CD4-positive, CD25-positive, alpha-beta regulatory T cell (primary cell): ENCODE data around the gene SLC9A8. TPM values are rescaled to one million over a fixed set of nuclear protein-coding genes. Genes with fewer than 3 reads are reported as not detected.
"Not testable (repeated sequence)": the region's sequence is repeated elsewhere in the genome, so short reads cannot be mapped to it uniquely, and the experiment has no call there.

ENCODE experiments used
- ATAC-seq, 2 donors: fragments of 150-1000 bp; cut with Tn5 transposase; one replicate each; pipeline ENCODE4 v1.10.0; 2021; ENCODE audit warnings: low read depth in 2 of 2, moderate number of reproducible peaks in 2 of 2, moderate library complexity in 1 of 2
- DNase-seq, 3 donors: peaks; one replicate each; pipeline versions ENCODE4 v3.0.0 to v3.0.0-alpha.2; 2012 to 2022; ENCODE audit warnings: mixed read lengths in 1 of 3
- H3K27ac ChIP-seq: one replicate; pipeline ENCODE4 v1.7.0; 2013; ENCODE audit warnings: mild to moderate bottlenecking, low read length; ENCODE audit not compliant: insufficient read depth, poor library complexity, severe bottlenecking
- H3K27me3 ChIP-seq: one replicate; pipeline ENCODE4 v1.7.0; 2013; ENCODE audit warnings: low read length; ENCODE audit not compliant: control insufficient read depth, insufficient read depth
- H3K36me3 ChIP-seq: one replicate; pipeline ENCODE4 v1.7.0; 2013; ENCODE audit warnings: mild to moderate bottlenecking, low read length, moderate library complexity; ENCODE audit not compliant: control insufficient read depth, insufficient read depth
- H3K4me1 ChIP-seq: 2 replicates; pipeline ENCODE4 v1.7.0; 2013; ENCODE audit warnings: mild to moderate bottlenecking, low read length; ENCODE audit not compliant: insufficient read depth, control insufficient read depth, poor library complexity, severe bottlenecking
- H3K4me3 ChIP-seq: one replicate; pipeline ENCODE4 v1.7.0; 2013; ENCODE audit warnings: low read depth, mild to moderate bottlenecking, low read length, moderate library complexity
- H3K9me3 ChIP-seq, 2 experiments: 1 replicate in 1 of 2; 2 replicates in 1 of 2; pipeline ENCODE4 v1.7.0; 2013; ENCODE audit warnings: low read length in 2 of 2, mild to moderate bottlenecking in 1 of 2, moderate library complexity in 1 of 2; ENCODE audit not compliant: control insufficient read depth in 2 of 2
- H3K27ac Mint-ChIP-seq, 3 donors: one replicate each; pipeline ENCODE4 v1.8.0; 2020 to 2022; ENCODE audit warnings: mild to moderate bottlenecking in 3 of 3, mixed read lengths in 3 of 3, moderate library complexity in 2 of 3
- H3K27me3 Mint-ChIP-seq: one replicate; pipeline ENCODE4 v1.8.0; 2022; ENCODE audit warnings: mild to moderate bottlenecking, mixed read lengths
- H3K36me3 Mint-ChIP-seq: one replicate; pipeline ENCODE4 v1.8.0; 2020; ENCODE audit warnings: mixed read lengths
- H3K4me1 Mint-ChIP-seq, 4 donors: one replicate each; pipeline ENCODE4 v1.8.0; 2020 to 2022; ENCODE audit warnings: mixed read lengths in 4 of 4, mild to moderate bottlenecking in 1 of 4
- H3K4me3 Mint-ChIP-seq, 4 donors: one replicate each; pipeline ENCODE4 v1.8.0; 2020 to 2022; ENCODE audit warnings: mild to moderate bottlenecking in 4 of 4, mixed read lengths in 4 of 4, moderate library complexity in 3 of 4
- H3K9me3 Mint-ChIP-seq, 7 donors: one replicate each; pipeline ENCODE4 v1.8.0; 2020 to 2022; ENCODE audit warnings: mixed read lengths in 7 of 7, mild to moderate bottlenecking in 3 of 7, moderate library complexity in 2 of 7
- polyA plus RNA-seq, 4 donors: library from polyadenylated mRNA; unstranded; fragments of 300-500 nt; fragmentation: Illumina TruSeq; gene quantifications; one replicate each; pipeline ENCODE4 v1.2.3, GENCODE V29; 2021
- total RNA-seq: library from RNA; stranded (reverse); gene quantifications from one replicate; pipeline ENCODE4 v1.2.3, GENCODE V29; 2022

The SLC9A8 gene
- total and polyA plus RNA-seq, 5 donors from 2014 or later: 4.9 to 47.4 (median 7.0) TPM

- Histone ChIP-seq H3K9me3 (no peaks in the 10 kb centered on the region), H3K4me3 (no peak overlapping the region), H3K27ac (no peak overlapping the region), H3K4me1 (no peaks in the 10 kb centered on the region), H3K27me3 (no peaks in the 10 kb centered on the region), H3K36me3 (peaks cover 61% of the 10 kb centered on the region)
- Mint-ChIP-seq H3K27me3 (no peaks in the 10 kb centered on the region), H3K27ac (peak overlapping the region in 1 of 3 donors; percentile 31), H3K36me3 (peaks cover 35% of the 10 kb centered on the region), H3K4me1 (peaks cover 0 to 10% (median 4%) of the 10 kb centered on the region in 4 donors), H3K9me3 (no peaks in the 10 kb centered on the region), H3K4me3 (no peak overlapping the region)
- no peak for ATAC-seq
- DNase-seq: no peak
These were observed 44.3 kb downstream of the SLC9A8 start for GRCh38 chr20:49856904-49857303.

- H3K9me3 ChIP-seq: no peaks in the 10 kb centered on the region
- no peak for ATAC-seq
- no peak for DNase-seq
- H3K27ac Mint-ChIP-seq: no peak overlapping the region
- no peak overlapping the region for H3K4me3 Mint-ChIP-seq
- H3K4me3 ChIP-seq: no peak overlapping the region
- no peaks in the 10 kb centered on the region for H3K27me3 ChIP-seq
- H3K36me3 Mint-ChIP-seq: peaks cover 35% of the 10 kb centered on the region
- no peak overlapping the region for H3K27ac ChIP-seq
- H3K4me1 Mint-ChIP-seq: peaks cover 0 to 9% (median 5%) of the 10 kb centered on the region in 4 donors
- H3K27me3 Mint-ChIP-seq: no peaks in the 10 kb centered on the region
- no peaks in the 10 kb centered on the region for H3K4me1 ChIP-seq
- H3K36me3 ChIP-seq: peaks cover 63% of the 10 kb centered on the region
- H3K9me3 Mint-ChIP-seq: no peaks in the 10 kb centered on the region
These were observed 45.5 kb downstream of the SLC9A8 start for GRCh38 chr20:49858076-49858585.

- Histone ChIP-seq H3K27me3 (no peaks in the 10 kb centered on the region), H3K4me3 (no peak overlapping the region), H3K36me3 (peaks cover 60% of the 10 kb centered on the region), H3K4me1 (no peaks in the 10 kb centered on the region), H3K27ac (no peak overlapping the region), H3K9me3 (no peaks in the 10 kb centered on the region)
- ATAC-seq (no peak), DNase-seq (no peak)
- Mint-ChIP-seq H3K27me3 (no peaks in the 10 kb centered on the region), H3K4me3 (no peak overlapping the region), H3K4me1 (peaks cover 0 to 9% (median 5%) of the 10 kb centered on the region in 4 donors), H3K27ac (peak overlapping the region in 1 of 3 donors; percentile 7), H3K36me3 (peaks cover 35% of the 10 kb centered on the region), H3K9me3 (no peaks in the 10 kb centered on the region)
These were observed 46.4 kb downstream of the SLC9A8 start for GRCh38 chr20:49859011-49859410.

- DNase-seq (no peak), ATAC-seq (no peak)
- Mint-ChIP-seq H3K9me3 (no peaks in the 10 kb centered on the region), H3K4me3 (peak overlapping the region in 1 of 4 donors; percentile 63), H3K4me1 (peaks cover 0 to 7% (median 3%) of the 10 kb centered on the region in 4 donors), H3K36me3 (peaks cover 38% of the 10 kb centered on the region), H3K27me3 (no peaks in the 10 kb centered on the region), H3K27ac (peak overlapping the region in 1 of 3 donors; percentile 23)
- Histone ChIP-seq H3K4me1 (no peaks in the 10 kb centered on the region), H3K9me3 (no peaks in the 10 kb centered on the region), H3K36me3 (peaks cover 68% of the 10 kb centered on the region), H3K4me3 (no peak overlapping the region), H3K27ac (no peak overlapping the region), H3K27me3 (no peaks in the 10 kb centered on the region)
These were observed 47.2 kb downstream of the SLC9A8 start for GRCh38 chr20:49859807-49860206.

- H3K9me3 Mint-ChIP-seq, H3K27me3 Mint-ChIP-seq, H3K27ac ChIP-seq, H3K27me3 ChIP-seq, H3K4me1 ChIP-seq, DNase-seq, H3K4me3 ChIP-seq, H3K4me1 Mint-ChIP-seq, ATAC-seq, H3K9me3 ChIP-seq, H3K4me3 Mint-ChIP-seq: not testable (repeated sequence)
- H3K36me3 ChIP-seq: peaks cover 70% of the 10 kb centered on the region
- Mint-ChIP-seq H3K27ac (peak overlapping the region; percentile 67 to 93 (median 71)), H3K36me3 (peaks cover 37% of the 10 kb centered on the region)
These were observed 48.6 kb downstream of the SLC9A8 start for GRCh38 chr20:49861232-49861631.

- ATAC-seq: no peak
- Histone ChIP-seq H3K27me3 (no peaks in the 10 kb centered on the region), H3K4me1 (no peaks in the 10 kb centered on the region), H3K27ac (no peak overlapping the region), H3K4me3 (no peak overlapping the region), H3K9me3 (no peaks in the 10 kb centered on the region), H3K36me3 (peaks cover 74% of the 10 kb centered on the region)
- peaks cover 41% of the 10 kb centered on the region for H3K36me3 Mint-ChIP-seq
- DNase-seq: no peak
- H3K27me3 Mint-ChIP-seq: no peaks in the 10 kb centered on the region
- no peaks in the 10 kb centered on the region for H3K9me3 Mint-ChIP-seq
- no peak overlapping the region for H3K4me3 Mint-ChIP-seq
- H3K4me1 Mint-ChIP-seq: peaks cover 0 to 7% (median 5%) of the 10 kb centered on the region in 4 donors
- peak overlapping the region in 1 of 3 donors; percentile 34 for H3K27ac Mint-ChIP-seq
These were observed 50.1 kb downstream of the SLC9A8 start for GRCh38 chr20:49862607-49863200.

- peaks cover 41% of the 10 kb centered on the region for H3K36me3 Mint-ChIP-seq
- H3K27ac ChIP-seq: no peak overlapping the region
- H3K4me1 Mint-ChIP-seq: peaks cover 0 to 7% (median 5%) of the 10 kb centered on the region in 4 donors
- ATAC-seq (no peak), DNase-seq (no peak)
- H3K4me3 ChIP-seq: no peak overlapping the region
- no peak overlapping the region for H3K4me3 Mint-ChIP-seq
- H3K27me3 ChIP-seq: no peaks in the 10 kb centered on the region
- peaks cover 77% of the 10 kb centered on the region for H3K36me3 ChIP-seq
- no peaks in the 10 kb centered on the region for H3K27me3 Mint-ChIP-seq
- H3K9me3 Mint-ChIP-seq: no peaks in the 10 kb centered on the region
- H3K9me3 ChIP-seq: no peaks in the 10 kb centered on the region
- H3K4me1 ChIP-seq: no peaks in the 10 kb centered on the region
- no peak overlapping the region for H3K27ac Mint-ChIP-seq
These were observed 51.0 kb downstream of the SLC9A8 start for GRCh38 chr20:49863666-49864065.

- no peaks in the 10 kb centered on the region for H3K9me3 ChIP-seq
These were observed 52.9 kb downstream of the SLC9A8 start for GRCh38 chr20:49865559-49865958.

More at GRCh38 chr20:49865559-49865958, 52.9 kb downstream of the SLC9A8 start:
- Histone ChIP-seq H3K27me3 (no peaks in the 10 kb centered on the region), H3K36me3 (peaks cover 78% of the 10 kb centered on the region), H3K4me1 (no peaks in the 10 kb centered on the region), H3K4me3 (no peak overlapping the region), H3K27ac (no peak overlapping the region)
- Mint-ChIP-seq H3K4me1 (peaks cover 0 to 7% (median 5%) of the 10 kb centered on the region in 4 donors), H3K36me3 (peaks cover 47% of the 10 kb centered on the region), H3K27me3 (no peaks in the 10 kb centered on the region), H3K9me3 (peaks cover 0 to 2% (median 0%) of the 10 kb centered on the region in 7 donors), H3K4me3 (no peak overlapping the region), H3K27ac (no peak overlapping the region)
- no peak for ATAC-seq
- no peak for DNase-seq
